ENCODE results near the gene AP4M1.

DNA sequence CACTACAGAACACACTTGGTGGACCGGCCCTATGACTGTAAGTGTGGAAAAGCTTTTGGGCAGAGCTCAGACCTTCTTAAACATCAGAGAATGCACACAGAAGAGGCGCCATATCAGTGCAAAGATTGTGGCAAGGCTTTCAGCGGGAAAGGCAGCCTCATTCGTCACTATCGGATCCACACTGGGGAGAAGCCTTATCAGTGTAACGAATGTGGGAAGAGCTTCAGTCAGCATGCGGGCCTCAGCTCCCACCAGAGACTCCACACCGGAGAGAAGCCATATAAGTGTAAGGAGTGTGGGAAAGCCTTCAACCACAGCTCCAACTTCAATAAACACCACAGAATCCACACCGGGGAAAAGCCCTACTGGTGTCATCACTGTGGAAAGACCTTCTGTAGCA lies 37.3 kb upstream of the AP4M1 start:
- TF ChIP-seq NFIC (IDR thresholded peaks at IDR 0.05; ENCODE audit: low read depth, low read length) (no peak), EZH2 (IDR thresholded peaks at IDR 0.05; ENCODE audit: borderline replicate concordance, control insufficient read depth, low read depth, low read length) (no peak), CTCF (IDR thresholded peaks at IDR 0.05 in 2 of 3, conservative IDR thresholded peaks at IDR 0.05 in 1 of 3; ENCODE audit: control insufficient read depth in 2 of 3, extremely low read depth in 1 of 3, insufficient read depth in 1 of 3, low read depth in 3 of 3, low read length in 3 of 3) (no peak), SREBF2 (IDR thresholded peaks at IDR 0.05; ENCODE audit: low read length) (no peak), ATF3 (IDR thresholded peaks at IDR 0.05; ENCODE audit: borderline replicate concordance, extremely low read depth, low read depth, low read length) (no peak)
